Activated CD4-positive, alpha-beta T cell treated with anti-CD3 and anti-CD28 coated beads, Interleukin-2, amount 50 U/mL, for 4 hours (primary cell): ENCODE measurements around the gene CDK14.
"Not testable (repeated sequence)": the region's sequence is repeated elsewhere in the genome, so short reads cannot be mapped to it uniquely, and the experiment has no call there.

Experiments used
- DNase-seq, 2 experiments: peaks; one replicate each; pipeline ENCODE4 v3.0.0-alpha.2; 2020

Gene CDK14

GRCh38 chr7:90763108-90763507, 167.0 kb downstream of the CDK14 start:
- no peak for DNase-seq

GRCh38 chr7:90764848-90765570, 168.9 kb downstream of the CDK14 start:
- no peak for DNase-seq

GRCh38 chr7:90766814-90767564, 170.9 kb downstream of the CDK14 start:
- no peak for DNase-seq

GRCh38 chr7:90768301-90768700, 172.2 kb downstream of the CDK14 start:
- DNase-seq = no peak

GRCh38 chr7:90769036-90769435, 172.9 kb downstream of the CDK14 start:
- no peak for DNase-seq

- DNase-seq = not testable (repeated sequence)
Observed at GRCh38 chr7:90769566-90769965, 173.4 kb downstream of the CDK14 start.

GRCh38 chr7:90771281-90771680, 175.2 kb downstream of the CDK14 start:
- DNase-seq = no peak

GRCh38 chr7:90772410-90772809, 176.3 kb downstream of the CDK14 start:
- no peak for DNase-seq

GRCh38 chr7:90773269-90773668, 177.1 kb downstream of the CDK14 start:
- DNase-seq = no peak

GRCh38 chr7:90774706-90775105, 178.6 kb downstream of the CDK14 start:
- DNase-seq = no peak

- no peak for DNase-seq
Observed at GRCh38 chr7:90775383-90775965, 179.4 kb downstream of the CDK14 start.

GRCh38 chr7:90777041-90777440, 180.9 kb downstream of the CDK14 start:
- no peak for DNase-seq

- no peak for DNase-seq
Observed at GRCh38 chr7:90777465-90777864, 181.3 kb downstream of the CDK14 start.

GRCh38 chr7:90777886-90778285, 181.8 kb downstream of the CDK14 start:
- no peak for DNase-seq

- no peak for DNase-seq
Observed at GRCh38 chr7:90788052-90788451, 191.9 kb downstream of the CDK14 start.

GRCh38 chr7:90789736-90790306, 193.7 kb downstream of the CDK14 start:
- DNase-seq = no peak

GRCh38 chr7:90791596-90791995, 195.5 kb downstream of the CDK14 start:
- no peak for DNase-seq

GRCh38 chr7:90792301-90792700, 196.2 kb downstream of the CDK14 start:
- no peak for DNase-seq

GRCh38 chr7:90794234-90794633, 198.1 kb downstream of the CDK14 start:
- not testable (repeated sequence) for DNase-seq

- no peak for DNase-seq
Observed at GRCh38 chr7:90797596-90797995, 201.5 kb downstream of the CDK14 start.

- DNase-seq = no peak
Observed at GRCh38 chr7:90804370-90804769, 208.2 kb downstream of the CDK14 start.

GRCh38 chr7:90815552-90815951, 219.4 kb downstream of the CDK14 start:
- DNase-seq = not testable (repeated sequence)

GRCh38 chr7:90816511-90817142, 220.5 kb downstream of the CDK14 start:
- DNase-seq = no peak
